GM21717 (cell line): ENCODE data around the gene LYVE1.

Source experiments
- ATAC-seq: cut with Tn5 transposase; IDR thresholded peaks from one replicate; pipeline ENCODE4 v1.9.1; 2021; ENCODE audit warnings: mild to moderate bottlenecking, moderate library complexity; ENCODE audit not compliant: unreplicated experiment

Gene LYVE1

DNA sequence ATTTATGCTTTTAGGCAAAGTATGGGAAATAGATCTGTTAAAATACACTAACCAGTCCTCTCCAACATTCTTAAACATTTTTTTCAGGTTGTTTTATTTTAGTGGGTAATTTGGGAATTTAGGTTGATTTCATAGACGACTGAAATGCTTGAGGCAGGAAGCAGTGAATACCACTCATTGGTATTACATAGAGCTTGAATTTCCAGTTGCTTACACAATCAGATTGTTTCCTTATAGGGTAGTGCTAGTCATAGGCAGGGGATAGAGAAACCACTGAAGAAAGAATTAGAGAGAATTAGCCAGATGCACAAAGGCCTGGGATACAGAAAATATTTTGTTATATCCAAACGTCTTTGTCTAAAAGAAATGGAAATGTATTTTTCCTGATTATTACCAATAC, 23.9 kb upstream of the LYVE1 start:
- no peak for ATAC-seq

DNA sequence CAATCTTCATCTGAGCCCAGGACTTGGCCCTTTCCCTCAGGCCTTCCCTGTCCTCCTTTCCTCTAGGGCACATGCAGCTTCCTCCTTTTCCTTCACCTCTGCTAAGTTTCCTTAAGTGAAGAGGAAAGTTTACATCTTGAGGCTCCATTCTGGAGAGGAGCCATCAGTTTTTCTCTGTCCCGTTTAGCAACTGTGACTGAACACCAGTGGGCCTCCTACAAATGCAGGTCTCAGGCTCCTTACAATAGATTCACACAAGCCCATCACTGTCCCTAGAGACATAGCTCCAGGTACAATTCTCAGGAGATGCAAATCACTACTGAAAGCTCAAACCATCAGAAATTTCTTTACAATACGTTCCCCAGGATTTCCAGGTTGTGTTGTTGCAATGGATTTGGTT, 23.3 kb upstream of the LYVE1 start:
- ATAC-seq, result no peak

DNA sequence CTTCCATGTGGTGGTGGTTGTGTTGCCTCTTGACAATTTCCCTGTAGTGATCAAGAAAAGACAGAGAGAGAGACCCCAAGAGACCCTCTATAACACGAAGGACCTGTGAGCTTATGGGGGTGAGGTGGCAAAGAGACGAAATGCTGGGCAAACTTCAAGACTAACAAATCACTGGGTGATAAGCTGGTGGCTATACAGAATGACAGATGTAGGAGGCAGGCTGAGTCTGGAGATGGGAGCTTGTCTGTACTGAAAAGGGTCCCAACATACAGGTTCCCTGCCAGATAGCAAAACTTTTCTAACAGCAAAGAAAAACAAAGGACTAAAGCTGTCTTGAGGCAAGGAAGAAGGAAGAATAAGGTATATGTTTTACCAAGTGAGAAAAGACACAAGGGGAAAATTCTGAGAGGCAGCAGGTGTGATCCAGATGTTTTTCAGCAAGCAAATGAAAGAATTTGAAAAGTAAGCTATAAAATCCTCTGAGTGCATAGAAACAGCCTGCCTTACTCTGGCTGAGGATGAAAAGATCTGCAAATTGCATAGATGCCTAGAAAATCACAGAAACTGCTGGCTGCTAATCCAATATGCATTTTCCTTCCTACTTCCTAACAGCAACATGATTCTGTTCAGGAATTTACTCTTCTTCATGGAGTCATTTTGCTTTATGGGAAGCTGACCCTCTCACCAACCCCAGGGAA, 21.9 kb upstream of the LYVE1 start:
- ATAC-seq, result no peak

DNA sequence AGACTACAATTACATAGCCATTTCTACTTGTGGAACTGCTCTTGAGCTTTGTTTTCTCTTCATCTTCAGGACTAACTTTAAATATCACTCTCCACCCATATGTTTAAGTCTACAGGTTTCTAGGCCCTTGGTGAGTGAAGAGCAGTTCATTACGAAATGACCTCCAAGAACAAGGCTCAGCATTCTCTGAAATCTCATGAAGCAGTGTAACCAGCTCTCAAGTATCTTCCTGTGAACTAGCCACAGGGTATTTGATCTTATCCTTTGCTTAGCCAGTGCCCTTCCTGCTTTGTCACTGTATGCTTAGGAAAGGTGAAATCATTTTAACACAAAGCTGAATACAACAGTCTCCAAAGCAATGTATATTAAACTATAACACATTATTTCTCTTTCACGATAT, 20.4 kb upstream of the LYVE1 start:
- no peak for ATAC-seq

DNA sequence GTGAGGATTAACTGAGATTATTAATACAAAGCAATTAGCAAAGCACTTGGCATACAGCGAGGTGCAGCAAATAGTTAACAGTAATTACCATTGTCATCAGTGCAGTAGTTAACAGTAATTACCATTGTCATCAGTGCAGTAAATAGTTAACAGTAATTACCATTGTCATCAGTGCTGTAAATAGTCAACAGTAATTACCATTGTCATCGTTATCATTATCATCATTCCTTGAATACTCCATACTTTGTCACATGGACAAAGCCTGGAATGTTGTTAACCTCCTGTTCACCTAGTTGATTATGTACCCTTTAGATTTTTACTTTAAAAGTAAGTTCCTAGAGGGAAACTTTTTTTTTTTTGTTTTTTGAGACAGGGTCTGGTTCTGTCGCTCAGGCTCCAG, 19.5 kb upstream of the LYVE1 start:
- ATAC-seq, result no peak

DNA sequence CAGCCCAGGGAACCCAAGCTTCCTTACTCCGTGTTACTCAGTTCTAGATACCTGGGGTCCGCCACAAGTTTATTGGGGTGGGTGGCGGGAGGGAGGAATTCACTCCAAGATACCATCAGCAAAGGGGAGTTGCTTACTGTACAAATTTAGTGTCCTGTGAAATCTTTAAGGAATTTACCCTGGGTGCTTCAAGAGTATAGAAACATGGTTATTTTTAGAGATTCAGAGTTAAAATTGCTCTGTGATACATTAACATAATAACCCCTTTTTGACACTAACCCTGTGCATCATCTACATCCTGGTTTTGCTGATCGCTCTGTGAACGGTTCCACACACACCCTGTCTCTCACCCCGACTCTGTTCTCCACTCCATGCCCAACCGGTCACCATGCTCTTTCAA, 18.9 kb upstream of the LYVE1 start:
- ATAC-seq, result no peak

DNA sequence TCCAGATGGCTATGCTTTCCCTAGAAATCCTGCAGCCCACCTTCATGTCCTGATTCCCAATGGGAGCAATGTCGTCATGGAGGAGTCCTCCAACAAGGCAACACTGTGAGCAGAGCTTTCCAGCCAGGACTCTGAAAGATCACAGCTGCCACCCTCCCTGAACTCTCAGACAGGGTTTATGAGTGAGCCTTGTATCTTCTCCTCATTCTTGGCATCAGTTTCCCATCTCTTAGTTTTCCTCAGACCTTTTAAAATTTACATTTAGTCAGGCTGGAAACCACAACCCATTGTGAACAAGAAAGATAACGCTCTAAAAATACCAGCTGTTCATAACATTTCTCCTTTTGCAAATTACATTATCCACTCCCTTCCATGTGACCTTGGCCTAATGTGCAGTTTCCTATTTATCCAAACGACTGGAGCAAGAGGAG, 15.6 kb upstream of the LYVE1 start:
- no peak for ATAC-seq

DNA sequence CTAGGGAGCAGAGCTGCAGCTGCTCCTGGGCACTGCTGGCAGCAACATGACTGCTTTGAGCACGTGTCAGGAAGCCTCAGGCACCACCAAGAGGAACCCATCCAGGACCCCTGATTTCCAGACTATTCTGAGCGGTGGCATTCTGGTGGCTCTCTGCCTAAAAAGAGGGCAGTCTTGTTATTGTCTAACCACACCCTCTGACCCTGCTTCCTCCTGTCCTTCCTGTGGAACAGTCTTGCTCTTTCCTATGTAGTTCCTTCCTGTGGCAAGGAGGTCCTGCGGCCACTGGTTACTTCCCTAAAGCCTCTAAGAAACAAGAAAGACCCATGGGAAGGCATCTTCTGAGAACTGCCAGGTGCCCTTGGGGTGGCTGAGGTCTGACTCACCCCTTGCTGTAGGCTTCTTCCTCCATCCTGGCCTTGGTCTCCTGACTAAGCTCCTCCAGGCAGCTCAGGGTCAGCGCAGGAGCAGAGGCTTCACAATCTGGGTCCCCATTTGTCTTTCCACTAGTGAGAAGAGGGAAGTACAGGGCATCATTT, 13.1 kb upstream of the LYVE1 start:
- no peak for ATAC-seq

DNA sequence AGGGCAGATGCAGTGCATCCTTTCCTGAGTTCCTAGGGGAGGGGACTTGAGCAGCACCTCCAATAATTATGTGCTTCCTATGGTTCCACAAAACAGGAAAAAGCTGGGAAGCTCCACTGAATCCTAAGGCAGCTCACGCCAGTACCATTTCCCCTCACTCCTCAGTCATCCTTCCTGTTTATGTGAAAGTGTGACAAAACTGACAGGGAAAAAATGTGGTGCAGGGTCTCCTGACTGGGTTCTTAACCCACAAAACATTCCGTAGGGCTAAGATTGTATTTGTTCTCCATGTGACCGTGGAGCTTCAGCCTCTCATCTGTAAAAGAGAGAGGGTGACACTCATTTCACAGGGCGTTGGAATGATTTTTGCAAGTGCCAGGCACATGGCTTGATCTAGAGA, 12.2 kb upstream of the LYVE1 start:
- no peak for ATAC-seq

DNA sequence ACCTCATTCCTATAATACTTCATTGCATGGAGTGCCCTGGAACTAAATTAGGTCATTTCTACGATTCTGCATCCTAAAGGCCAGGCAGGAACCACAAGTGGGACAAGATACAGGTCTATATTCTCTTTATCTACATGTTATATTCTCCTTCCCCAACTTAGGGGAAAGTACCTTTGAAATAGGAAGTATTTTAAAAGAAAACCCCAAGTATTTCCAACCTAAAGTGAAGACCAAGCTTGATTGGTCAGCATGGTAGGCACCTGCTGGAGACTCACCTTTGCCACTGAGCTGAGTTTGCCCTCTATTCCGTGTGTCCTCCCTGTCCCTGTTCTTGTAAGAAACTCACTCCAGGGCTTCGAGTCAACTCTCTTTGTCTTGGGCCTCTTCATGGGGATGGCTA, 11.2 kb upstream of the LYVE1 start:
- ATAC-seq, result no peak

DNA sequence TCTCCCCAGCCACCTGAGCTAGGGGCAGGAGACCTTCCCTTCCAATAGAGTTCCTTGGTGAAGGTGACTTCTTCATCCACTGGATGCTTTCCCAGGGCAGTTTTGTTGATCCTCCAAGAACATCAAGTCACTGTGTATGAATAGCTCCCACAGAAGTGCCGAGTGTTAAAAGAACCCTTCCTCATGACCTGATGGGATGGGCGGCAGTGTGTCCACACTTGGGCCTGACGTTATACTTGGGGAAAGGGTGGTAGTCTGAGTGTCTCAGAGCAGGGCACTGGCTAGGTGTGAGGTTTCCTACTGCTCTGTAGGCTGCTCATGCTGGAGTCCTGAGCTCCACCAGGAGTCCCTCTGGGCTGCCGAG, 7.6 kb upstream of the LYVE1 start:
- no peak for ATAC-seq

DNA sequence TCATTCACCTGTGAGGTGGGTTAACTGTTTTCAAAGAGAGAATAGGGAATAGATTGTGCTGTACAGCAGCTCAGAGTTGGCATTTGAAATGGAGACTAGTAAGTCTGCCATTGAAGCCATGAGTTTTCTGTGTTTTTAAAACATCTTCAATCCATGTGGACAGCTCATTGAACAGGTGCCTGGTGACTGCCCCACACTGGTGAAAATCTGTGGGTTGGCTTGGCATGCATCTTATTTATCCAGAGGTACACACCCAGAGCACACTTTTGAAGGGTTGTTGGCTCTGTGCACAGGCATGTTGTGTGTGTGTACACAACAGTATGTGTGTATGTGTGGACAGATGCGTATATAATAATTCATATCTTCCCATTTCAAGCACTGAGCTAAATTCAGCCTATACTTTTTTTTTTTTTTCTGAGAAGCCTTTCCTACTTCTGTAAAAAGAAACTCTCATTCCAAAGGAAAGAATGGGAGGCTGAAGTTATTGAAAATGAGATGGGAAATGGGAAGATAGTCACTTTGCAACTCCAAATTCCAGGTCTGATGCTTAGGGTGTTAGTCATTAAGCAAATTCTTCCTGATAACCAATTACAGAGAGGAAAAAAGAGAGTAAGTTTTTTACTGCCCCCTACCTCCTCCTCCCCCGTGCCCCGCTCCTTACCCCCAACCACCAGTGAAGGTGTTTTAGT, 7.0 kb upstream of the LYVE1 start:
- ATAC-seq, result no peak

DNA sequence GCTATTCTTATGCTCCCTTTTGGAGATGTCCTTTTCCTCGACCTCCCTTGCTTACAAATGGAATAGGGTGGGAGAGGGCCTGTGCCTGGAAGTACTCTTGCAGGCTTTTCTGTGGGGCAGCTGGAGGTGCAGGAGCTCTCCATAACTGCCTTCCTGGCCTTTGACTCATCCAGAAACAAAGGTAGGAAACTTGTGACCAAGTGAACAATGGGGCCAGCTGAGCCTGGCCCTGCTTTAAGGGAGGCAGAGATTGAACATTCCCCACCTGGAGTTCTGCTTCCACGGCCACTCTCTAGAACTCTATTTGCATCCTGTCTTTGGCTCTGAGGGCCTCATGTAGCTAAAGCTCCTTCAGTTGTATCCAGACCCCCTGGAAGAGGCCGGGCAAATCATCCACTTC, 5.1 kb upstream of the LYVE1 start:
- ATAC-seq, result no peak

DNA sequence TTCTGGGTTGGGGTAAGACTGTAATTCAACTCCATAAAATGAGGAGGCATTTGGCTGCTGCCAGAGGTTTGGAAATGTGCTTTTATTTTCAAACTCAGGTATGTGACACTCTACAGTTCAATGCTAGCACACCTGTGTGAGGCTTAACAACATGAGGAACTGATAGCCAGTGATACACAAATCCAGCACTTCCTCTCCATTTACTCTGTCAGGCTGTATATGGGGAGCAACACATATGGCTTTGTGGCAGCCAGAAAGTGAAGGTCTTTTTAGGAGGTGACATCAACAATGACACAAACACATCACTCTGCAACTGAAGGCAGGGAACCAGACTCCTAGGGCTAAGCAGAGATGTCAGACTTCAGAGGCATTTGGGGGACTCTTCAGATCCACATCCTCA, 4.6 kb upstream of the LYVE1 start:
- no peak for ATAC-seq

DNA sequence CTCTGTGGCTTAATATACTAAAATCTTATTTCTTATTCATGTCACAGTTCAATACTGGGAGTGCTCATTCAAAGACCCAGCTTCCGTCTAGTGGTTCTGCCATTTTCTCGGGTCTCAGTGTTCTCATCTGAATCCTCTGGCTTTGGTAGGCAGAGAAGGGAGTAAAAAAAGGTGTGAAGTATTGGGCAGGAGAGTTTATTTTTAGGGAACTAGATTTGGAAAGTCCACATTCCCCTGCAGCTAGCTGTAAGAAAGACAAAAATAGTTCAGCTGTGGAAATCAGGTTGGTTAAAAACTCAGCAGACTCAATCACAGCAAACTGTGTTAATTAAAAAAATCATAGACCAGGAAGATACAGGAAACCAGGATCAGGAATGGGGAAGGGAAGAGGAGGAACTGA, 4.1 kb upstream of the LYVE1 start:
- no peak for ATAC-seq

DNA sequence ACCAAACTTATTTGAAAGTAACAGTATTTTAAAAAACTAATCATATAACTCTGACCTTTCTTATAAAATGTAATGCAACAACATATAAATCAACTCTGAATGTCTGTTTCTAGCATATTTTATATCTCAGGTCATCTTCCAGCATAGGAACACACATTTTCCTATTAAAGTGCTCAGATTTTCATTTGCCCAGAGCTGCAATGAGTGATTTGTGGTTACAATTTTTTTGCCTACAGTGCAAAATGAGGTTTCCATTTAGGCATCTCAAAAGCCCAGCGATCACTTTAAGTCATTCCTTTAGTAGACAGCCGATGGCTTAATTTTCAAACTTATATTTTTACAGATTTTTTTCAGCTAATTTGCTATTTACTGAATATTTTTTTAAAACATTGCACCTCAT, 1.0 kb downstream of the LYVE1 start:
- ATAC-seq, result no peak

DNA sequence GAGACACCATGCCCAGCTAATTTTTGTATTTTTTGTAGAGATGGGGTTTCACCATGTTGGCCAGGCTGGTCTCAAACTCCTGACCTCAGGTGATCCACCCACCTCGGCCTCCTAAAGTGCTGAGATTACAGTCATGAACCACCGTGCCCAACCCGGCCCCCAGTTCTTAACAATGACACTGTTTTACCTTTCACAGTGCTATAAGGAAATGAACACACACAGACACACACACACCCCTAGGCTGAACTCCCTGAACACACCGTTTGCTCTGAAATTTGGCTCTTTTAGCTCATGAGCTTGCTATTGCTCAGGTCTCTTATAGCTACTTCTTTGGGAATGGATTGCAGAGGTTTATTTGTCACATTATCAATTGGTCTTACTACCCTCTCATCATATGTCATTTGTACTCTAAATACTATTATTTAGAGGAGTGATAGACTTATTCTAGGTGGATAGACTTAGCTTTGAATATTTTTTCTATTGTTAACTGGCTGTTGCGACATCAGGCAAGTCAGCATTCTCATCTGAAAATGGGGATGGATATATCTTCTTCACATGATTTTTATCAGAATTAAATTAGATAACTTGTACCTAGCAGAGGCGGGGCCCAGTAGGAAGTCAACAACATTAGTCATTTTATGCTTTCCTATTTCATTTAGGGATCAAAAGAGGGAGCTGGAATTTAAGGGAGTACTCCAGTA, 2.1 kb downstream of the LYVE1 start:
- no peak for ATAC-seq

DNA sequence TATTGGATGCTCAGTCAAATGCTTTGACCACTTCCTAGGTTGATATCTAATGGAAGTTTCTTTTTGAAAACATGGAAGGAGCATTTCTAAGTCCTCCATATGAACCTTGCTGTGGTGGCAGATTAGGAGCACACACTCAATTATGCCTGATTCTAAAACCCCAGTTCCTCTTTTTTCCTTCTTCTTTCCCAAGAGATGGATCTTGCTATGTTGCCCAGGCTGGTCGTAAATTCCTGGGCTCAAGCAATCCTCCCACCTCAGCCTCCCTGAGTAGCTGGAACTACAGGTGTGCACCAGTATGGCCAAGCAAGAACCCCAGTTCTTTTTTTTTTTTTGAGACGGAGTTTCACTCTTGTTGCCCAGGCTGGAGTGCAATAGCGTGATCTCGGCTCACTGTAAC, 3.0 kb downstream of the LYVE1 start:
- no peak for ATAC-seq

DNA sequence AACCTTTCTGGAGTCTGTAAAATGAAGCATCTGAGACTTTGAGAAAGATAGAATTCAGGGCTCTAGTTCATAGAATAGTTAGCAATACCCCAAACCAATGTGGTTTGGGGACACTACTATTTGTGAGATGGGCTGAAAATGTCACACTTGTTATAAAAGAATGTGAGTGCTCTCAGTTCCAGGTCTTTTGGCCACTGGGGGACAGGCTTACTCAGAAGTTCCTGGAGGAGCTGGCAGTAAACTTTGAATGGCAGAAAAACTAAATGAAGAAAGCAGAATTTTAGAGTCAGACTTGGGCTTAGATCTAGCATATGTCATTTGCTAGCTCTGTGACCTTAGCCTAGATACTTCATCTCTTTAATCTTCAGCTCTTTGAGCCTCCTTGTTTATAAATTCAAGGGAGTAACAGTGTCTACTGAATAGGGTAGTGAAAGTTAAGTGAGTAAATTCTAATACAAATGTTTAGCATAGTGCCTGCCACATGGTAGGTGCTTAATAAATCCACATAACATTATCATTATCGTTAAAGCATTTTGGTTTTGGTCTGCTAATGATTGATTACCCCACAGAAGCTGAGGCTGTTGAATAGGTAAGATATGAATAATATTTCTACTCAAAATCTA, 3.7 kb downstream of the LYVE1 start:
- no peak for ATAC-seq

DNA sequence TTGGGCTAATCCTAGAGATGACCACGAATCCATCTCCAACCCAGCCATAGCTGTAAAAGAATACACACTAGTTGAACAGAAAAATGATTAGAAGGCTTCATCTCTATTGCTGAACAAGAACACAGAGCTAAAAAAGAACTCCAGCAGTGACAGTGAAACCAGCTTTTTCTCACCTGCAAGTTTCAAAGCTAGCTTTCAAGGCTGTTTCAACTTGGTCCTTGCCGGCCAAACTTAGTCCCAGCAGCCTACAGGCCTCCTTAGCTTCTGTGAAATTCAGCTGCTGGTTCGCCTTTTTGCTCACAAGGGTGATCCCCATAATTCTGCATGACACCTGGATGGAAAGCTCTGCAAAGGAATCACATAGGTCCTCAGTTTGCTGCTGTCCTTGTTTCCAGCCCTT, 4.4 kb downstream of the LYVE1 start:
- no peak for ATAC-seq

DNA sequence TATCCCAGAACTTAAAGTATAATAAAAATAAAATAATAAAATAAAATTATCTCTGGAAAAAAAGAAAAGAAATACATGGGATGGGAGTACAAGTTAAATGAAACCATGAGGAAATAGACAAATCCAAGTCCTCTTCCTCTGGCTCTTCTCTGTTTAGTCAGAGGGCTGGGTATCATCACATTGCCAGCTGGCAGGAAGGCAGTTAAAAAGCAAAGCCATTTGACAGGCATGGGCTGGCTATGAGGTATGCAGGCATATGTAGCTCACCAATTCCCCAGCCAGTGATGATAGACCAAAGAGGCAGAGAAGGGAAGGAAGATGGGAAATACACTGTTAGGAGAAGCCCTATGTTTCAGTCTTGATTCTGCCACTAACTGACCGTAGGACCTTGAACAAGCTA, 6.5 kb downstream of the LYVE1 start:
- ATAC-seq, result no peak
